Skeletal muscle satellite cell (primary cell): ENCODE data around the gene CTH.
"Not testable (repeated sequence)": the region's sequence is repeated elsewhere in the genome, so short reads cannot be mapped to it uniquely, and the experiment has no call there.

Source experiments
- H3K27me3 ChIP-seq: 2 replicates; pipeline ENCODE4 v1.7.0; 2013; ENCODE audit warnings: low read length; ENCODE audit not compliant: control insufficient read depth, insufficient read depth
- H3K36me3 ChIP-seq: 2 replicates; pipeline ENCODE4 v1.7.0; 2013; ENCODE audit warnings: mild to moderate bottlenecking, control low read depth, low read length; ENCODE audit not compliant: insufficient read depth
- H3K4me1 ChIP-seq: 2 replicates; pipeline ENCODE4 v1.7.0; 2013; ENCODE audit warnings: low read length; ENCODE audit not compliant: control insufficient read depth, insufficient read depth
- H3K4me2 ChIP-seq: 2 replicates; pipeline ENCODE4 v1.7.0; 2013; ENCODE audit warnings: mild to moderate bottlenecking, low read length
- H3K4me3 ChIP-seq: 2 replicates; pipeline ENCODE4 v1.7.0; 2013; ENCODE audit warnings: low read length
- H3K9ac ChIP-seq: 2 replicates; pipeline ENCODE4 v1.7.0; 2013; ENCODE audit warnings: mild to moderate bottlenecking, low read depth, low read length, moderate library complexity
- H3K9me3 ChIP-seq: replicated peaks from 2 replicates; pipeline ENCODE4 v1.7.0; 2013; ENCODE audit warnings: mild to moderate bottlenecking, control low read depth, low read length

Gene CTH

GRCh38 chr1:70436622-70437251 is 25.7 kb downstream of the CTH start:
- Histone ChIP-seq H3K4me2 (no peak overlapping the region), H3K27me3 (no peaks in the 10 kb centered on the region), H3K9me3 (no peaks in the 10 kb centered on the region), H3K36me3 (no peaks in the 10 kb centered on the region), H3K9ac (no peak overlapping the region), H3K4me1 (no peaks in the 10 kb centered on the region), H3K4me3 (no peak overlapping the region)

DNA sequence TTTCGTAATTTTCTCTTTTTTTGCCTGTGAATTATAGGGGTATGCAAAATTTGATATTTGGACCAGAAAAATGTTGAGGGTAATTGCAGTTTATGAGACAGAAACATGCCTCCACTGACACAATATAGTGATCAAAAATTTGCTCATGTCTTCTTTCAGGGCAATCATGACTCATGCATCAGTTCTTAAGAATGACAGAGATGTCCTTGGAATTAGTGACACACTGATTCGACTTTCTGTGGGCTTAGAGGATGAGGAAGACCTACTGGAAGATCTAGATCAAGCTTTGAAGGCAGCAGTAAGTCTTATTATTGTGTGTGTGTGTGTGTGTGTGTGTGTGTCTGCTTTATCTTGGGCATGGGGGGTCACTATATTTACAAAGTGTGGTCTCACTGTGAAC is 27.5 kb downstream of the CTH start:
- no peaks in the 10 kb centered on the region for H3K36me3 ChIP-seq
- no peaks in the 10 kb centered on the region for H3K27me3 ChIP-seq
- H3K4me1 ChIP-seq, result no peaks in the 10 kb centered on the region
- H3K4me3 ChIP-seq, result no peak overlapping the region
- H3K9ac ChIP-seq, result no peak overlapping the region
- H3K9me3 ChIP-seq, result no peaks in the 10 kb centered on the region
- no peak overlapping the region for H3K4me2 ChIP-seq

- Histone ChIP-seq H3K27me3 (no peaks in the 10 kb centered on the region), H3K4me2 (no peak overlapping the region), H3K4me3 (no peak overlapping the region), H3K4me1 (no peaks in the 10 kb centered on the region), H3K36me3 (no peaks in the 10 kb centered on the region), H3K9me3 (no peaks in the 10 kb centered on the region), H3K9ac (no peak overlapping the region)
These were observed 29.7 kb downstream of the CTH start for GRCh38 chr1:70440642-70441391.

GRCh38 chr1:70441392-70442035 is 30.4 kb downstream of the CTH start:
- no peaks in the 10 kb centered on the region for H3K36me3 ChIP-seq
- H3K27me3 ChIP-seq, result no peaks in the 10 kb centered on the region
- no peaks in the 10 kb centered on the region for H3K9me3 ChIP-seq
- H3K9ac ChIP-seq, result no peak overlapping the region
- H3K4me1 ChIP-seq, result no peaks in the 10 kb centered on the region
- no peak overlapping the region for H3K4me2 ChIP-seq
- no peak overlapping the region for H3K4me3 ChIP-seq

DNA sequence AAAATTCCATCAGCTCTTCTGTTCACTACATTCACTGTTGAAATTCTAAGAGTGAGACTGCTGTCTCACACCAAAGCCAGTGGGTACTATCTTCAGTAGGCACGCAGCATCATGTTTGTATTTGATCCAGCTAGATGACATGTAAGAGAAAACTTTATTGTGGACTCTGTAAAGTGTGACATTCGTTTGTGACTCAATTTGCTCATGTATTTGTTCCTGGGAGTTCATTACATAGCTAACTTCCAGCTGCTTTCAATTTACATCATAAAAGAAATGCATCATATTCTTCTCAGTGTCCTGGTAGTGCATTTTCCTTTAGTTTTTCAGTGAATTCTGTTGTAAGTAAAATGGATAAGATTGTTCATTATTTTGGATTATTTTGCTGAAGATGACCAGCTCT is 31.4 kb downstream of the CTH start:
- Histone ChIP-seq H3K4me3 (no peak overlapping the region), H3K36me3 (no peaks in the 10 kb centered on the region)

DNA sequence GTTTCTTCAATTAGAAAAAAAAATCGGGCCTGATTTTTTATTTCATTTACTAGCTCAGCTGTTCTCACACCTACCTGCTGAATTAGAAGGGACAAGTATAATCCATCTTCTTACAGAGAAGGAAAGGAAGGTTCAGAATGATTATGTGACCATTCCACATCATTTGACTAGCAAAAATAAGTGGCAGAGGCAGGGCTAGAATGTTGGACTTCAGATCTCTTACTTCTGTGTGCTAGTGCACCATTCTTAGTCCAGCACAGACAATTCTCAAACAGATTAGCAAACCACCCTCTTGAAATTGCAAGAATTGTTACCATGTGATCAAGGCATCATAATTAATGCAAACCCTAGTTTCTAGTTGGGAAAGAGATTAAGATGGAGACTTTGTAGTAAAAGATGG is 32.7 kb downstream of the CTH start:
- Histone ChIP-seq H3K4me2 (no peak overlapping the region), H3K27me3 (no peaks in the 10 kb centered on the region), H3K36me3 (no peaks in the 10 kb centered on the region), H3K4me3 (no peak overlapping the region), H3K9ac (no peak overlapping the region), H3K9me3 (no peaks in the 10 kb centered on the region), H3K4me1 (no peaks in the 10 kb centered on the region)

More for the DNA sequence above, 31.4 kb downstream of the CTH start:
- Histone ChIP-seq H3K4me2 (no peak overlapping the region), H3K9ac (no peak overlapping the region), H3K4me1 (no peaks in the 10 kb centered on the region), H3K27me3 (no peaks in the 10 kb centered on the region), H3K9me3 (no peaks in the 10 kb centered on the region)

DNA sequence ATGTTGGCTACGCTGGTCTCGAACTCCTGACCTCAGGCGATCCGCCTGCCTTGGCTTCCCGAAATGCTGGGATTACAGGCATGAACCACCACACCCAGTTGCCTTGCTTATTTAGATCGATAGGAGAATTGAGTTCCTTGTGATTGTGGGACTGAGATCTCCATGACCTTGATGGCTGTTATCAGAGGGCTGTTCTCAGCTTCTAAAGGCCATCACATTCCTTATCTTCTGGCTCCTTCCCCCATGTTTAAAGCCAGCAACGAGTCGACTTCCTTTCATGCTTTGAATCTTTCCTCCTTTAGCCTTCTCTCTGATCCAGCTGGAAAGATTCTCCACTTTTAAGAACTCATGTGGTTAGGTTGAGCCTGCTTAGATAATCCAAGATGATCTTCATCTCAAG is 38.0 kb downstream of the CTH start:
- no peaks in the 10 kb centered on the region for H3K4me1 ChIP-seq
- H3K9ac ChIP-seq, result no peak overlapping the region
- no peak overlapping the region for H3K4me2 ChIP-seq
- H3K9me3 ChIP-seq, result no peaks in the 10 kb centered on the region
- no peaks in the 10 kb centered on the region for H3K27me3 ChIP-seq
- no peak overlapping the region for H3K4me3 ChIP-seq
- no peaks in the 10 kb centered on the region for H3K36me3 ChIP-seq

- H3K9ac ChIP-seq, H3K4me1 ChIP-seq, H3K4me3 ChIP-seq, H3K4me2 ChIP-seq, H3K27me3 ChIP-seq, H3K36me3 ChIP-seq, H3K9me3 ChIP-seq: not testable (repeated sequence)
These were observed 41.3 kb downstream of the CTH start for GRCh38 chr1:70452164-70452939.

- Histone ChIP-seq H3K4me3 (no peak overlapping the region), H3K9me3 (no peaks in the 10 kb centered on the region), H3K4me2 (no peak overlapping the region), H3K36me3 (no peaks in the 10 kb centered on the region), H3K4me1 (no peaks in the 10 kb centered on the region), H3K27me3 (no peaks in the 10 kb centered on the region), H3K9ac (no peak overlapping the region)
These were observed 44.2 kb downstream of the CTH start for GRCh38 chr1:70455291-70455690.

DNA sequence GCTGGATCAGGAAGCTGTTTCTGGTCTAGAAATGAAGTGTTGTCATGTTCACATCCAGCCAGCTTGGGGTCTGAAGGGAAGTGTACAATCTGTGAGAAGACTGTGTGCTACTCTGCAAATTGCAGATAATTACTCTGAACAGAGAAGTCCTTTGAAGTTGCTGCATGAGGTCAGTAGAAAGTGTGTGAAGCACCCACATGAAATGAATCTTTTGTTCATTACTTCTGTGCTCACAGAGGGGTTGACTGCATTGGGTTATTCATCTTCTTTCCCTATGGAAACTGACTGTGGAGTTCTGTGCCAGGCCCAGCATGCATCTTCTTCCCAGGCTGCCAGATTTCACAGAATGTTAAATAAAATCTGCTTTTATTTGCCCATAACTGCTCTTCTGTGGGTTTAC is 47.1 kb downstream of the CTH start:
- Histone ChIP-seq H3K9ac (no peak overlapping the region), H3K4me1 (no peaks in the 10 kb centered on the region), H3K4me3 (no peak overlapping the region), H3K9me3 (no peaks in the 10 kb centered on the region), H3K27me3 (no peaks in the 10 kb centered on the region), H3K4me2 (no peak overlapping the region), H3K36me3 (no peaks in the 10 kb centered on the region)

GRCh38 chr1:70459496-70460225 is 48.6 kb downstream of the CTH start:
- H3K36me3 ChIP-seq, result no peaks in the 10 kb centered on the region
- no peak overlapping the region for H3K9ac ChIP-seq
- no peak overlapping the region for H3K4me2 ChIP-seq
- no peaks in the 10 kb centered on the region for H3K4me1 ChIP-seq
- H3K9me3 ChIP-seq, result no peaks in the 10 kb centered on the region
- no peak overlapping the region for H3K4me3 ChIP-seq
- H3K27me3 ChIP-seq, result no peaks in the 10 kb centered on the region
